ENCODE results near the gene PLXNA4. TPM values are rescaled to one million over a fixed set of nuclear protein-coding genes. Genes with fewer than 3 reads are reported as not detected.

The PLXNA4 gene
- total RNA-seq, 1 experiment from 2014 or later: 0.10 TPM

- in situ Hi-C loops (cut with HindIII; ENCODE audit: low pct_unique_long_range_greater_than_20kb, low sequenced_read_pairs) (no loop called here), intact Hi-C loops (cut with micrococcal nuclease; ENCODE audit: unreplicated experiment) (no loop called here)
- ChIA-PET POLR2A (interaction anchor here (0.7 kb wide), 1 partner anchor 219 kb away, joined by 5 read pairs; no protein-coding TSS in a partner anchor), CTCF (no interaction called here)
- no TSS peak for BruUV-seq (replicated peaks)
- Histone ChIP-seq H3K27me3 (ENCODE audit: control insufficient read depth, insufficient read depth, low read length) (peaks cover 8% of the 10 kb centered on the region), H3K36me3 (ENCODE audit: control insufficient read depth, insufficient read depth, low read length) (no peaks in the 10 kb centered on the region), H3K9me3 (ENCODE audit: control insufficient read depth, insufficient read depth, low read depth, low read length) (no peaks in the 10 kb centered on the region), H3K4me3 (ENCODE audit: low read depth in 2 of 2, low read length in 2 of 2) (no peak overlapping the region), H3K27ac (ENCODE audit: low read length) (no peak overlapping the region), H3K4me1 (ENCODE audit: control insufficient read depth, insufficient read depth, low read length) (no peaks in the 10 kb centered on the region)
- no peak for TF ChIP-seq REST (IDR thresholded peaks at IDR 0.05; ENCODE audit: insufficient read depth in 1 of 2, low read depth in 2 of 2, low read length in 1 of 2)
- no peak for TF ChIP-seq TCF7L2 (IDR thresholded peaks at IDR 0.05; ENCODE audit: low read depth, low read length)
- no peak for TF ChIP-seq CTCF (IDR thresholded peaks at IDR 0.05)
- TF ChIP-seq POLR2AphosphoS5 (IDR thresholded peaks at IDR 0.05; ENCODE audit: low read depth, low read length): no peak
- no peak for TF ChIP-seq SIN3A (IDR thresholded peaks at IDR 0.05; ENCODE audit: borderline replicate concordance, insufficient read depth, low read depth, low read length)
- DNase-seq (ENCODE audit: low read depth, low spot score) (no peak), ATAC-seq (no peak)
Observed at GRCh38 chr7:132603220-132603833, 27.1 kb upstream of the PLXNA4 start.

GRCh38 chr7:132601783-132602182 lies 25.5 kb upstream of the PLXNA4 start:
- in situ Hi-C loops (cut with HindIII; ENCODE audit: low pct_unique_long_range_greater_than_20kb, low sequenced_read_pairs): no loop called here
- POLR2A ChIA-PET: no interaction called here

GRCh38 chr7:132596588-132596987 lies 20.3 kb upstream of the PLXNA4 start:
- Histone ChIP-seq H3K9me3 (ENCODE audit: control insufficient read depth, insufficient read depth, low read depth, low read length) (no peaks in the 10 kb centered on the region), H3K36me3 (ENCODE audit: control insufficient read depth, insufficient read depth, low read length) (no peaks in the 10 kb centered on the region), H3K4me1 (ENCODE audit: control insufficient read depth, insufficient read depth, low read length) (no peaks in the 10 kb centered on the region), H3K27ac (ENCODE audit: low read length) (no peak overlapping the region), H3K27me3 (ENCODE audit: control insufficient read depth, insufficient read depth, low read length) (peaks cover 11% of the 10 kb centered on the region), H3K4me3 (ENCODE audit: low read depth in 2 of 2, low read length in 2 of 2) (no peak overlapping the region)
- in situ Hi-C loops (cut with HindIII; ENCODE audit: low pct_unique_long_range_greater_than_20kb, low sequenced_read_pairs): no loop called here
- DNase-seq (ENCODE audit: low read depth, low spot score): no peak
- ATAC-seq: no peak
- TF ChIP-seq POLR2AphosphoS5 (IDR thresholded peaks at IDR 0.05; ENCODE audit: low read depth, low read length) (no peak), SIN3A (IDR thresholded peaks at IDR 0.05; ENCODE audit: borderline replicate concordance, insufficient read depth, low read depth, low read length) (no peak), TCF7L2 (IDR thresholded peaks at IDR 0.05; ENCODE audit: low read depth, low read length) (no peak), CTCF (IDR thresholded peaks at IDR 0.05) (no peak), REST (IDR thresholded peaks at IDR 0.05; ENCODE audit: insufficient read depth in 1 of 2, low read depth in 2 of 2, low read length in 1 of 2) (no peak)
- BruUV-seq (replicated peaks): no TSS peak
- ChIA-PET POLR2A (no interaction called here), CTCF (no interaction called here)
- intact Hi-C loops (cut with micrococcal nuclease; ENCODE audit: unreplicated experiment): no loop called here

More at GRCh38 chr7:132601783-132602182, 25.5 kb upstream of the PLXNA4 start:
- H3K4me1 ChIP-seq (ENCODE audit: control insufficient read depth, insufficient read depth, low read length): no peaks in the 10 kb centered on the region
- no peak overlapping the region for H3K4me3 ChIP-seq (ENCODE audit: low read depth in 2 of 2, low read length in 2 of 2)
- H3K9me3 ChIP-seq (ENCODE audit: control insufficient read depth, insufficient read depth, low read depth, low read length): no peaks in the 10 kb centered on the region
- peaks cover 8% of the 10 kb centered on the region for H3K27me3 ChIP-seq (ENCODE audit: control insufficient read depth, insufficient read depth, low read length)
- no peak for DNase-seq (ENCODE audit: low read depth, low spot score)
- CTCF ChIA-PET: no interaction called here
- H3K36me3 ChIP-seq (ENCODE audit: control insufficient read depth, insufficient read depth, low read length): no peaks in the 10 kb centered on the region
- no peak for ATAC-seq
- BruUV-seq (replicated peaks): no TSS peak
- intact Hi-C loops (cut with micrococcal nuclease; ENCODE audit: unreplicated experiment): no loop called here
- no peak overlapping the region for H3K27ac ChIP-seq (ENCODE audit: low read length)
- no peak for TF ChIP-seq TCF7L2 (IDR thresholded peaks at IDR 0.05; ENCODE audit: low read depth, low read length)

Data from Panc1 (cell line).